Activated CD8-positive, alpha-beta memory T cell treated with anti-CD3 and anti-CD28 coated beads, Interleukin-2, amount 50 U/mL, for 48 hours (primary cell): ENCODE results near the gene DUSP6.

ENCODE experiments used
- DNase-seq: peaks from one replicate; pipeline ENCODE4 v3.0.0-alpha.2; 2020

Gene DUSP6

DNA sequence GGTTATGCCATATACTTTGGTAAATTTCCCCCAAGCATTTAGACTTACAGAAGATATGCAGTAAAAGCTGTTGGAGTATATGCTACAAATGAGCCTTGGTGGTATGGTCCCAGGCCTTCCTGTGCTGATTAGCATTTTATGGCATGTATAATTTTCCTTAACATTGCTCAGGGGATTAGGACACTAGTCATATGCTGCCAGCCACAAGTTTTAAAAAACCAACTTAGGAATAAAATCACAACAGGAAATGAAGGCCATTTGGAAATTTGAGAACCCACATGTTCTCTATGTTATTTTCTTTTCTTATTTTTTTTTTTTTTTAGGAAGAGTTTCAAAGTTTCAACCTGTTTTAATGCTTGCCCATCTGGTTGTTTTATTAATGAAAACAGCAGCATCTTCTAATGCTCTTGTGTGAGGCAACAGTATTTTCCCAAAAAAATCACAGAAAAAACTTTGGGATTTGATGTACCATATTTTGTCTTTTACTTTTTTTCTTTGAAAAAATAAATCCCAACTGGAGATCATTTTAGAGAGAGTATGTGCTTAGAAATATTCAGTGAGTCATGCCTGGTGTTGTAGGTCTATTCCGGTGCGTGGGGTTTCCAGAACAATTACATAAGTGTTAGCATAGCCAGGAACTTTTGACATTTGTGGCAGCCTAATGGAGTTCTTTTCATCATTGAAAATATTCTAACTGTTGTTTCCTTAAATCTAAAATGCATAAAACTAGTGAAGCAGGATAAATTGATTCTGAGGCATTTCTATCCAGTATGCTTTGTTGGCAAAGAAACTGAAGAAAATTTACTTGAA lies 21.7 kb upstream of the DUSP6 start:
- no peak for DNase-seq

DNA sequence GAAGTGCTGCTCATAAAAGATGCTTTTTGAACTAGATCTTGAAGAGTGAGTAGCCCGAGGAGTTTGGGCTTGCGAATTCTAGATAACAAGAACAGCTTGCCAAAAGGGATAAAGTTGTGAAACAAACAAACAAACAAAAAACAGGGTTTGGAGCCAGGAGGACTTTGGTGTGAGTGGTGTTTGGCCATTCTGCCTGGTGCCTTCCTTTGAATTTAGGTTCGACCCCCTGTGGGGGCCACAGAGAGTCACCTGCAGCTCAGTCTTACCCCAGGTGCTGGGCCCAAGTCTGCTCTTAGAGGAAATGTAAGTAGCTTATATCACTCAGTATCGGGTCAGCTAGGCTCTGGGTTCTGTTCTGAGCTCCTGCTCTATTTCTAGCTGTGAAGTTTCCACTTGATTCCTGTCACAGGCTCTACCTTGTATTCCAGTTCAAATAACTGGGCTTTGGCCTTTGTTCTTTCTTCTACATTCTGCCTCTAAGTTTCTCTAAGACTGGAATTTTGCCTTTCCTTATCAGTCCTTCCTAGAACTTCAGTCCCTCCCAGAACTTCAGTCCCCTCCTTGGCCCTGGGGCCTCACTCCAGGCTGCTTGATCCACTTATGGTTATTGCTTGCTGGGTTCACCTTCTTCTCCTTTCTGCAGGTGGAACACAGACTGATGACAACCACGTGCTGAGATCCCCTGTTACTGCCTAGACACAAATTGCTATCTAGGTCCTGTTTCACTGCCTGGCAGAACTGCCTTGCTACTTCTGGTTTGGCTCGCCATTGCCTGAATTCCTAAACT lies 20.5 kb upstream of the DUSP6 start:
- no peak for DNase-seq

DNA sequence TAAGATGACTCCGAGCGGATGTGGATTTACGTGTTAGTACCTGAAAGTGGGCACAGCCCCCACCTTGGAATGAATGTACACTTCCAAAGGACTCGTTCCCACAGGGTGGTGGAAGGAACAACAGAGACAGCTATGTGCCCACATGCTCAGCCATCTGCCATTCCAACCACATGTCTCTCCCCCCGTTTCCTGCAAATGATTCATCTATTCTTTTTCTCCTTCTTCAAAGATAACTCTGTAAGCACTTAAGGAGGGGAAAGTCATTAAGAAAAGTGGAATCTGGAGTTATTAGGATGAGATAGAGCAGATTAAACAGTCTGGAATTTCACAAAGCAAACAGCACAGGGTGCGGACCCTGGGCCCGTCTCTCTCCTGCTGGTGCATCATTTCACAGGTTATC lies 18.5 kb upstream of the DUSP6 start:
- no peak for DNase-seq

DNA sequence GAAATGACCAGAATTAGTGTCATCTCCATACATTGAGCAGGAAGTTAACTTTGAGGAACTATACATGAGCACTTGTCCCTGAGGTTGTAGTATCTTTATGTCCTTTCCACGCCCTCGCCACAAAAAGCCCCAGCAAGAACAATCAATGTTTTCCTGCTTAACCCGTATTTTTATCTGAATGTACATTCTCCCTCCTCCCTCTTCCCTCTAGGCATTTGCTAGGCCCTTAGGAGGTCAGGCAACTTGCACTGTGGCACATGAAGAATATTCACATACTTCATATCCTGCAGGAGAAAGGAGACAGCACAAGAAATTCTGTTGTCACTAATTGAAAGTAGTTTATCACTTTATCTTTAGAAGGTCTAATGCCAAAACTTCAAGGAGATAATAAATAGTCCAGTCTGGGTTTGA lies 18.1 kb upstream of the DUSP6 start:
- DNase-seq: no peak

DNA sequence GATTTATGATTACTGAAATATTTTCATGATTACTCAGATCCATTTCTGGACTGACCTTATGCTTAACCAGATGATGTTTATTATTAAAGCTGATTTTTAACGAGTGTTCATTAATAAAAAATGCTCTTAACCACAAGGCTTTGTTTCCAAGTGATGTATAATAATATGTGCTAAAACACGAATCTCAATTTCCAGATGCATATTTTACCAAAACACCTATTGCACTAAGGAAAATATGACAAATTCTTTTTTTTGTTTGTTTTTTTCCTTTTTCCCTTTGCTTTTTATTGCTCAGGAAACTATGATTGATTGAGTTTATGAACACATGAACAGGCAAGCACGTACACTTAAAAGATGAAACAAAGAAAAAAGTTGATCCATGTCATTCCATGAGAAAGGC lies 16.9 kb upstream of the DUSP6 start:
- no peak for DNase-seq

DNA sequence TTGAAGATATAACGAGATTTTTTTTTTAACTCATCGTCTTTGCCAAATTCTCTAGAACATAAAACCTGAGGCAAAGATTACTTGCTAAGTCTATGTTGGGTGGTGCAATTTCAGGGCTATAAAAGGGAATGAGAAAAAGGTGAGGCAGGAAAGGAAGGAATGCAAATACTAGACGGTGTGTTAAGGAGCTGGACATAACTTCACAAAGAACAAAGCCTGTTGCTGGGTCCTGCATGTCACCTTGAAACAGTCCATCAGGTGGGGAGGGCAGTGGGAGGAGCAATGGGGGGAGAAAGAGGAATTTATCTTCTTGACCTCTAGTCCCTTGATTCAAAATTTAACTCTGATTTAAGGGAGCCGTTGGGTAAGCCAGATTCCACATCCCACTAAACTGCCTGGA lies 16.1 kb upstream of the DUSP6 start:
- DNase-seq: no peak

DNA sequence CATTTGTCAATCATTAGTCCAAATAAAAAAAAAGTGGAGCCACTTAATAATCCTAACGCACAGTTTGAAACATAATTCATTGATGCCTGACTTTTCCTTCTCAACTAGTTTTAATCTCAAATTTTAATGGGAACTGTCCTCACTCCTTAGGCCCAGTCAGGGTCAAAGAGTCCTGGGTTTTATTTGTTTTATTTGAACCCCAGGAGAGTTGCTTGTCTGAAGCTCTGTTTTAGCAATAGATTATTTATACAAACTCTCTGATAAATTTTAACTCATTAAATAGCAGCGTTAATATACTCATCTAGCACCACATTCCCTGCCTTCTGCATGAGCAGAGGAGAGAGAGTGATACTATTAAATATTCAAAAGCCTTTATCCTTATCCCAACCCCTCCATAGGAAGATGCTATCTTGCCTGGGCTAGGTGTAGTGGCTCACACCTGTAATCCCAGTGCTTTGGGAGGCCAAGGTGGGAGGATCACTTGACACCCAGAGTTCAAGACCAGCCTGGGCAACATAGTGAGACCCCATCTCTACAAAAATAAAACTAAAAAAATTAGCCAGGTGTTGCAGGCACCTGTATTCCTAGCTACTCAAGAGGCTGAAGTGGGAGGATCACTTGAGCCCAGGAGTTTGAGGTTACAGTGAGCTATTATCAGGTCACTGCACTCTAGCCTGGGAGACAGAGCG lies 14.5 kb upstream of the DUSP6 start:
- no peak for DNase-seq

DNA sequence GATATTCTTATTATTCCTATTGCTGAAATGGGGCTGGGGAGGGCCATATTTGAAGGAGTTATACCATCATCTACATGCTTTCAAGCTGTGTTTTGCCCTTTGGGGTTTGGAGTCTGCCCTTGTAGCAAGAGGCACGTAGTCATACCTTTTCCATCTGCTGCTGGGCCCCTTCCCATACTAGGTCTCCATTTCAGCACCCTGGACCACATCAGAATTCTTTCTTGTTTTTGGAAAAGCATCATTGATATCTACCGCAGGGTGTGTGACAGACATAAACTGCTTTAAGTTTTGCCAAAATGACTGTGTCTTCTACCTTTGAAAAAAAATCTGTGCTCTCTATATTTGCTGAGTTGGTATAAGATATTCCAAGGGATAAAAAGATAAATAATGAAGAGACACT lies 12.3 kb upstream of the DUSP6 start:
- DNase-seq: no peak

DNA sequence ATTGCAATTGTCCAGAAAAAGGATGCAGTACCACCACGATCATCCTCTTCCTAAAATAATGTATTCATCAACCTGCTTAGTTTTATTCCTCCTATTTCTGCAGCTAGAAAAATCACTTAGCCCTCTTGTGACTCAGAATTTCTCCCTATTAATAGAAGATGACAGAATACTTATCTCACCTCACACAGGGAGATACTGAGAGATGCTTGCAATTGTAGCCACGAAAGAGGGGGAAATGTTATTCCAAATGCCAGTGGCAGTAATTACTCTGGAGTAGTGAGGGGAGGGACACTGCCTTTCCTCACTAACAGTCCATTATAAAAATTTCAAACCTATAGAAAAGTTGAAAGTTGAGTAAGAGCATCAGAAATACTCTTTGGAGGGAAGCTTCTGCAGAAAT lies 11.8 kb upstream of the DUSP6 start:
- DNase-seq: no peak

DNA sequence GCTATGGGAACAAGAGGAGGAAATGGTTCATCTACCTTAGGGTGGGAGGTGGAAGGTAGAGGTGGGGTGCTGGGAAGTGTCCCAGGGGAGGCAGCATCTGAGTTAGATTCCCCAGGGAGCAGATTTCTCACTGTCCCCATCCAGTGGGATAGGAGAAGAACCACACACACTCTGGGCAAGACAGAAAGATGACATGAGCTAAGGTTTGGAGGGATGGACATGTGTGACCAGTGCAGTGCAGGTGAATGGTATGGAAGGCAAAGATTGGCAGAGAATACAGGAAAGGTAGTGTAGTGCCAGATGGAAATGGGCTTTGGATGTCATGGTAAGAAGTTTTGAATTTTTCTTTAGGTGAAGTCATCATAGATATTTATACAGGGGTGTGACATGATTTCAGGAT lies 11.3 kb upstream of the DUSP6 start:
- no peak for DNase-seq

DNA sequence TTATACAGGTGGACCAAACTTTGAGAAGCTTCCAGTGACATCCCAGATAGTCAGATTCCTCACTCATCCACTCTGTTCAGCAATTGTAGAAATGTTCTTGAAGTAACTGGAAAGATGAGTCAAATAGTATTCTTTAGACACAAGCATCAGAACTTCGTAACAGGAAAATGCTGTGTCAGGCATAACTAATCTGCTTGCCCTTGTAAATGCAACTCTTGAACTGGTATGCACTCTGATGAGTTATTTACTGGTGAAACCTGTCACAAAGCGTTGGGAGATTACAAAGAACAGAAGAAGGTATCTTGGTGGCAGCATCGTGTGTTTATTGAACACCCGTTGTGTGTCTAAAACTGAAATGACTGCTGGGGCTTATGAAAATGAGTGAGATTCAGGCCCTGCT lies 10.8 kb upstream of the DUSP6 start:
- DNase-seq: no peak

DNA sequence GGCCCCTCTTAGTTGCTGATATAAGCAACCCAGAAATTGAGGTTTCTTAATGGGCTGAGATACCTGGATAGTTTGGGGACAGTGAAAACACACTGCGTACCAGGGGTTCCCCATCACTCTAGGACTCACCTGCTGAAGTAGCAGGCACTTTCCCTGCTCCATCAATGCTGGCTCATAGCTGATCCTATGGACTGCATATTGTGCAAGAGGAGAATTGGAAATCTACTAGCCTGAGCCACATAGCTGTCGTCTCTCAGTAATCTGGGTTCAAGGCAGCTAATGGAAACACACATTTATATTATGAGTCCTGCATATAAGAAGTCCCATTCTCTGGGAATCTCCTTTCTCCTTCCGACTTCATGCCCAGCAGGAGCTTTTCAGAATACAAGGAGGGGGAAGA lies 7.3 kb upstream of the DUSP6 start:
- DNase-seq: no peak

DNA sequence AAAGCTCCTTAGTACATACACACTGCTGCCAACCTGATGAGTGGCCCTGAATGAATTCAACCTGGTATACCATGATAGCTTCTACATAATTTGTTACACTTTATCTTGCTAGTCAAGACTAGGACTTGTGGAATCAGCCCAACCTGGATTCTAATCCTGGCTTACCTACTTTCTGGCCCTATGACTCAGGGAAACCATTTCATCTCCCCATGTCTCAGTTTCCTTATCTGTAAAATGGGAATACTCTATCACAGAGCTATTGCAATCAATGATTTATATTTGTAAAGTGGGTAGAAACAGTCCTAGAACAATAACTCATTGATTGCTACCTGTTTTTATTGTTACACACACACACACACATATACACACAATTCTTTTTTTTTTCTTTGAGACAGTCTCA lies 6.5 kb upstream of the DUSP6 start:
- DNase-seq: no peak

DNA sequence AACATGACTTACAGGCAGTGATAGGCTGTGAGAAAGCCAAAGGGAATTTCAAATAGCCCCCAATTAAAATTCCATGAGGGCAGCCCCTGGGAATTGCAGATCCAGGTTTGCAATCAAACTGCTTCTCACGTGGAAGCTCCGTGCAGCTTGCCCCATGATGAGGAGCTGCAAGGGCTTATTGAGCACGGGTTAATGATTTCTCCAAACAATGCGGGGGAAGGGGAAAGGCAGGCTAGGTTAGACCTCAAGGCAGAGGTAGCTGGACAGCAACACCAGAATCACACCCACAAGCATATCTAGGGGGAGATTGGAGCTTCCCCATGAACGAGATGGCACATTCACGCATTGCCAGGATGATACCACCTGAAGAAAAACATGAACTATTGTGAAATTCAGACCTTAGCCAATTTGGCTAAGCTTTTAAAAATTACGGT lies 5.0 kb upstream of the DUSP6 start:
- no peak for DNase-seq

DNA sequence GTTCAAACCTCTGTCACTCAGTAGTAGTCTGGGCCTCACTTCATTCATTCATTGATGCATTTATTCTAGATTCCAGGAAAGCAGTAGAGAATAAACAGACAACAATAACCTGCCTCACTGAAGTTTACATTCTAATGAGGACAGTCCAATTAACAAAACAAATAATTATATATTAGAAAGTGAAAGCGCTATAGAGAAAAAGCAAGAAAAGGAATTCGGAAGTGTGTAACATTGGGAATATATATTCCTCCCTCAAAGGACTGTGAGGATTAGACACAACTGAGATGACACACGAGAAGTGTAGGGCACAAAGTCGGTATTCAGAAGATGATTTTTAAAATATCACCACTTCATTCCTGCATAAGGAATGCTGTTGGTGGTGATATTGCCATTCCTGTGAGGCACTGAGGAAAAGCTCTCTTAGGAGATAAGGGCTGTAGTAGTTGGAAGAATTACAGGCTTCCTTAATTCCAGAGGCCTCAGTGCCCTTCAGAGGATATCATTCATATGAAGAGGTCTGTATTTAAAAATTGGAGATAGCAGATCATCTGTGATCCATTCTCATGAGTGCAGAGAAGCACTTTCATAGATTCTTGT lies 3.9 kb upstream of the DUSP6 start:
- no peak for DNase-seq

DNA sequence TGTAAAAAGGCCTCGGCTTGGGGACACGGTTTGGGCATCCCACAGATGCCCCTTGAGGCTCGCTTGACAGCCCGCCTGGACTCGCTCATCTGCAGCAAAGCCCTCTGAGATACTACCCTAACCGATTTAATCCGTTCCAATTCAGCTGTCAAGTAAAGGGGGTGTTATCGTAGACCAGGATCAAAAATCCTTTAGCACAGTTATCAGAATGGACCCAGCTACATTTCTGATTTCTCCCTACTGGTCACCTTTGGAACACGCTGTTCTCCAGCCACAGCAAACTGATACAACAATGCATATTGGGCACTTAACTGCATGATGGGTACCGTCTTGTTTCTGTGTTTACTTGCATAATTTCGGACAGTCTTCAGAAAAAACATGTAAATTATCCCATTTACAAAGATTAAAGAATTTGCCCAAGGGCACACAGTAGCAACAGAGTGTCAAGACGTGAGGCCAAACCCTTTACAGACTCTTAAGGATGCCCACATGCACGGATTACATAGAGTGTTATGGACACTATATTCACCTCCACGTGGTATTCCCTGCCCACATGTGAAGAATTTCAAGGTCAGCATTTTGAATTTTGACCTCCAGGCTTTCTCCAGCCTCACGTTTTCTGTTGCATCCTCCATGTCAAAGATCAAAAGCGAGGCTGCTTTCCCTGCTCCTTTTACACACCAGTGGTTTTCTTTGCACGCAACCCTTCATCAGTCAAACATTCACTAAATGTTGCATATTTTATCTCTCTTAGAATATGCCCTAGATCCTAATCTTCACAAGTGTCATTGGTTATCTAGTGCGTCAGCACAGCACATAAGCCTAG lies 3.2 kb upstream of the DUSP6 start:
- DNase-seq: no peak

DNA sequence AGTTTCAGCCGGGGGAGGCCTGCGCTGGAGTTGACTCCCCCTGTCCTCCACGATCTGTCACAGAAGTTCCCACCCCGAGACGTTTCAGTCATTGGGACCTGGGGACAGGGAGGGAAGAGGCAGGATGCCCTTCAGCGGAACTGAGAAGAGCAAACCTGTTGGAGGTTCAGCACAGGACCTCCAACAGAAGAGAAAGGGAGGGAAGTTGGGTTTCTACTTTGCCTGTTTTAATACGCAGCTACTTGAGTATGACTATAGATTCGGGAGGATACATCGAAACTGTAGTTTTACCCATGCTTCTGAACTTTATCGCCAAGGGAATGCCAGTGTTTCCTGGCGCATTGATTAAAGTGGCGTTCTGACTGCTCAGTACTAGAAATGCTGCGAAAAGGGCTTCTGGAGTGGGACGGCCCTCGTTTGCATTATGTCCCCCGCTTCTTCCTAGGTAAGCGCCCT lies 2.3 kb upstream of the DUSP6 start:
- no peak for DNase-seq

DNA sequence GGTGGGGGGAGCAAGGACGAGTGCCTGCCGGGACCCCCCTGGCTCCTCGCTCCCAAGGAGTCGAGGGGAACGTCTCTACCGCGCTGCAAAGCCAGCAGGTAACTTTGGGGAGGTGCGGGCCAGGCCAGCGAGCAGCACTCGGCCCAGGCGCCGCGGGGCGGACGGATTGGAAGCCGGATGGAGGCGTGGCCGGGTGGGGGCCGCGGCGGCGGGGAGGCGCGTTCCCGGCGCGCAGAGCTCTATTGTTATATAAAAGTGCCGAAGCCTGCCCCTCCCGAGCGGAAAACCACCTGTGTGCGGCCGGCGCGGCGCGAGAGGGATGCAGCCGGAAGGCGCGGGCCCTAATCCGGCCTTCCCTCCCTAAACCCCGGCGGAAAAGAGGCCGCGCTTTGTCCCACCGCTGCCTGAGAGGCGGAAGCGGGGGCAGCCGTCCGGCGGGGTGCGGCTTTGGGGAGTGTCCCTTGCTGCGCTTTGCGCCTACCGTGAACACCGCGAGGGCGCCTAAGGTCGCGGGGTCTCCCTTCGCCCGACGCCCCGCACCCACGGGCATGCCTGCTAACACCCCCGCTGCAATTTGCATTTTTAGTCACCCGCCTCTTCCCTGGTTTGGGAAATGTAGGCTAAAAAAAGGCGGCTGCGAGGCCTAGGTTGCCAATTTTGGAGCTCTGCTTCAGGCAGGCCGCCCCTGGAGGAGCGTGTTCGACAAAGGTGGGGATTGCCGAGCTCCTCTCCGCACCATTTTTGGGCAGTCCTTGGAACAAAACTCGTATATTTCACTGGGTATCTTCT lies 1.7 kb upstream of the DUSP6 start:
- peak; percentile 90 for DNase-seq

DNA sequence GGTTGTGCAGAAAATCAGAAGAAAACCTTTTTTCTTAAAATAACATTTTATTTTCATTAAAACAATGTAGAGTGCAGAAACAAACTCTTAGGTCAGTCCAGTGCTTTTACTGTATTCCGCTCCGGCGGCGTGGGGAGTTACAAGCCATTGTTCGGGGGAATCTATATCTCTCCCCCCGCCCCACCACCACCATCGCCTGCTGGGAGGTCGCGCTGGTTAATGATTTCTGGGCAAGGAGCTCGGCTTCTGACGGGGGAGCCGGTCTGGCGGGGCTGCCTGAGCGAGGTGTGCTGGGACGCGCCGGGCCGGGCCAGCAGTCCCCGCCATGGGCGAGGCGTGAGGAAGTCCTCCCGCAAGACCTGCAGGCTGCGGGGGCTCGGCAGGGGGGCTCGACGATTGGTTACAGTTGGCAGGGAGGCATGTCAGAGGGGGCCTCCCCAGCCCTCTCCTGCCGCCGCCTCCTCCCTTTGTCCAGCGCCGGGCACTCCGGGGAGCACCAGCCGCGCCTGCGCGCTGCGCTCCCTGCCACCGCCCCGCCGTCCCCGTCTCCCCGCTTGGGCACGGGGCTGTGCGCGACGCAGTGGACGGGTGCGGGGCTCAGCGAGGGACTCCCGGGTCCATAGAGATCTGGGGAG lies 1.0 kb upstream of the DUSP6 start:
- peak; percentile 85 for DNase-seq

DNA sequence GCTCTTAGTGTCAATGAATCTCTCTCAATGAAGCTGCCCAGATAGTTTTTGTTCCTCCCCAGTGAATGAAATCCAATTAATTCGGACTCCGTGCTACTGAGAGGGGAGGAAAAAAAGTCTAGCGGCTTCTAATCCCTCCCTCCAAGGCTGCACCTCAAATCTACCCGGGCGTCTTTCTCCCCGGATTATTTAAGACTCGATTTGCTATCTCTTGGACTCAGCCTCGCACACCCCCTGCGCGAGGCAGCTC lies 134 bp downstream of the DUSP6 start:
- DNase-seq: no peak

DNA sequence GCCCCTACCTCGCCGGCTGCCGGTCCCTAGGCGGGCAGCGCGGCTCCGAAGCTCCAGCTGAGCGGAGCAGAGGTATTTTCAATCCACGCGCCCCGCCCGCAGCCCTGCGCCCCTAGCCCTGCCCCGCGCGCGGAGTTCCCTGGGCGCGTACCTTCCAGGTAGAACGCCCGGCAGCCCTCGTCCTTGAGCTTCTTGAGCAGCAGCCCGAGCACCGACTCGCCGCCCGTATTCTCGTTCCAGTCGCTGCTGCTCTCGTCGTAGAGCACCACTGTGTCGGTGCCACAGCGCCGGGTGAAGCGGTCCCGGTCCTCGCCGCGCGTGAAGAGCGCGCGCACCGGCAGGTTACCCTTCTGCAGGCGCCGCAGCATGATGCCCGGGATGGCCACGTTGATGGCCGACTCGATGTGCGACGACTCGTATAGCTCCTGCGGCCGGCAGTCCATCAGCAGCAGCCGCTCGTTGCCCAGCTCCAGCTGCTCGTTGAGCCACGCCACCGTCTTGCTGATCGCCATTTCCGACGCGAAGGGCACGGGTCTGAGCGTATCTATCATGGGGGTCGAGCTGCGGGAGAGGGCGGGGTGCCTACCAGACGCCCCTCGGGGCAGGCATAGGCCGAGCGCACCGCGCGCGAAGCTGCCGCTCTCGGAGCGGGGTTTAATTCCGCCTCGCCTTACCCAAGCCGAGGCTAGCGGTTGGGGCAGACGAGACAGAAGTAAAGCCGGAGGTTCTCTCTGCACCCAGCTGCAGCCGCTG lies 636 bp downstream of the DUSP6 start:
- peak; percentile 82 for DNase-seq
